GM21529 (cell line): ENCODE results near the gene CAPZA1.
"Not testable (repeated sequence)": the region's sequence is repeated elsewhere in the genome, so short reads cannot be mapped to it uniquely, and the experiment has no call there.

ENCODE experiments used
- ATAC-seq: cut with Tn5 transposase; IDR thresholded peaks from one replicate; pipeline ENCODE4 v1.9.1; 2021; ENCODE audit not compliant: unreplicated experiment

The CAPZA1 gene

DNA sequence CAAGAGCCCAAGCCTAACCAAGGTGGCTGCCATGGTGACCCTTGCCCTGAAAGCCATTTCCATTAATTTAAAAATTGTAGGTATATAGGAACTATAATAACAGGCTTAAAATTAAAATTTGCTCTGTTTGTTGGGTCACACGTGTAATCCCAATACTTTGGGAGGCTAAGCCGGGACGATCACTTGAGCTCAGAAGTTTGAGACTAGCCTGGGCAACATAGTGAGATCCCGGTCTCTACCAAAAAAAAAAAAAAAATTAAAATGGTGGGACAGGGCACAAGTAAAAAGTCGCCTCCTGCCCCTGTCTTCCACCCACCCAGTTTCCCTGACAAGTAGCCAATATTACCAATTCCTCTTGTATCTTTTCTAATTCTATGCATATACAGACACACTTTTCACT, 6.6 kb downstream of the CAPZA1 start:
- no peak for ATAC-seq

DNA sequence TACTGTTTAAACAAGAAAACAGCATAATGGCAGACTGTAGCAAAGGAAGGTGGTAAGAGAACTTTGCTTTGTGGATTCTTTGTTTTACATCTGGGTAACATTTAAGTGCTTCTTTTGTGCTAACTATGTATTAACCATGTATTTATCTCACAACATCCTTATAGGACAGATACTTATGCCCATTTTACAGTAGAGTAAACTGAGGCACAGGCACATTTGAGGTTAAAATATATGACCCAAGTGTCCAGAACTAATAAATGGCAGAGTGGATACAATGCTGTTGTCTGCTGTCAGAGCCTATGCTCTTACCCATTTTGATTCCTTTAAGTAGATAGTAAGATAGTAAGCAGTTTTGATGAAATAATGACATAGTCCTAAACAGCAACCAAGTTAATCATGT, 7.3 kb downstream of the CAPZA1 start:
- no peak for ATAC-seq

DNA sequence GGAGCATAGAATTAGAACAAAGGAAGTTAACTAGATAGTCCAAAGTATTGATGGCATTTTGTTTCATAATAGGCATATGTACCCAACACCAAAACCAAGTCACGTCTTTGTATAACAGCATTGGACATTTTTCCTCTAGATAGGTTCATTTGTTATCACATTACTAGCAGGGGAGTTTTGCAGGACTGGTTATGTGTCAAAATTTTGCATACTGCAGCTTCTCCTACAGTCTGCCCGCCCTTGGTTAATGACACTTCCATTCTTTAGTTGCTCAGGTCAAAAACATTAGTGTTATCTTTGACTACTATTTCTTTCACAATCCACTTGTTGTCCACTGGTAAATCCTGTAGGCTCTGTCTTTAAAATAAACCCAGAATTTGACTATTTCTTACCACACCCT, 8.9 kb downstream of the CAPZA1 start:
- ATAC-seq = no peak

DNA sequence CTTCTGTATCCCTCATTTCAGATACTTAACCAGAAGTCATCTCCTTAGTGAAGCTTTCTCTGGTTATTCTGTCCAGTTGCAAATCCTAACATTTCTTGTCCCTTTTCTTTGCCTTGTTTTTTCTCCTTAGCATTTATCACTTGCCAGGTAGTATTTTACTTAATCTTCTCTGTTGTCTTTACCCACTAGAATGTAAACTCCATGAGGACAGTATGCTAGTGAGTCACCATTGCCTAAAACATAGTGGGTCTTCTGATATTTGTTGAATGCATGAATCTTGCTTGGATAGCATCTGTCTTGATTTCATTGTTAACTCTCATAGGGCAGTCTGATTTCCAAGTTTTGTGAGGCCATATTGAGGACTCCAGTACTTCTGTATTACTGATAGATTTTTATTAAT, 9.6 kb downstream of the CAPZA1 start:
- no peak for ATAC-seq

DNA sequence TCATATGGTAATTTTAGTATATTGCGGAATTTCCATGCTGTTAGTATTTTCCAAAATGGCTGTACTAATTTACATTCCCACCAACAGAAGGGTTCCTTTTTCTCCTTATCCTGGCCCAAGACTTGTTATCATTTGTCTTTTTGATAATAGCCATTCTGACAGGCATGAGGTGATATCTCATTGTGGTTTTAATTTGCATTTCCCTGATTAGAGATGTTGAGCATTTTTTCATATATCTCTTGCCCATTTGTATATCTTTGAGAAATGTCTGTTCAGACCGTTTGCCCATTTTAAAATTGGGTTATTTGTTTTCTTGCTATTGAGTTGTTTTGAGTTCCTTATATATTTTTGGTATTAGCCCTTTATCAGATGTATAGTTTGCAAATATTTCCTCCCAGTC, 14.0 kb downstream of the CAPZA1 start:
- ATAC-seq = no peak

DNA sequence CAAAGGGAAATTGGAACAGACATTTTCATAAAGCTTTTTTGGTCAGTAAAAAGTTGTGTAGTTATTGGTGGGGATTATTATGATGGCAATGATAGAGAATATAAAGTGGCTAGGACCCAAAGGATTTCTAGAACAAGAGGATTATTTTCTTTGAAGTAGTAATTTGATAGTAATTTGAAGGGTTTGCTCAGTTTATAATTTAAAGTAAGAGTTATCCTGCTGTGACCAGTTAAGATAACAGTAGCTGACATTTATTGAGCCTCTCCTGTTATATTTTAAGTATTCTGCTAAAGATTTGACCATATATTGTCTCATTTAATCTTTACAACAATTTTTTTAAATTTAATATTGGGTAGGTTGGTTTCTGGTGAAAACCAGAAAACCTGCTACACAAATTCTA, 14.7 kb downstream of the CAPZA1 start:
- no peak for ATAC-seq

DNA sequence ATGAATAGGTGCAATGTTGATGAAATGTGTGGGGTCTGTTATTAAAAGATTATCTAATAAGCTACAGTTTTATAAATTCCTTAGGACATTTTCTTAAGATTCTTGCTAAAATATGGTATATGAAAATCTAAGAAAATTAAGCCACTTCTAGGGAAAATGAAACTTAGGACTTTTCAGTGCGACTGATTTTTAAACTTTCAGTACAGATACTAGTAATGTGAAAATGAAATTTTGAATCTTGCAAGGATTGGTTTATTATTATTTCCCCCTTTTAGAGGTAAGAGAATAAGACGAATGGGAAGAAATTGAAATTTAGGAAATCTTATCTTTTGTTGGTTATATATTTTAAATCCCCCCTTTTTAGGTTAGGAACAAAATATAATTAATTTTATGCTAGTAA, 16.4 kb downstream of the CAPZA1 start:
- no peak for ATAC-seq

DNA sequence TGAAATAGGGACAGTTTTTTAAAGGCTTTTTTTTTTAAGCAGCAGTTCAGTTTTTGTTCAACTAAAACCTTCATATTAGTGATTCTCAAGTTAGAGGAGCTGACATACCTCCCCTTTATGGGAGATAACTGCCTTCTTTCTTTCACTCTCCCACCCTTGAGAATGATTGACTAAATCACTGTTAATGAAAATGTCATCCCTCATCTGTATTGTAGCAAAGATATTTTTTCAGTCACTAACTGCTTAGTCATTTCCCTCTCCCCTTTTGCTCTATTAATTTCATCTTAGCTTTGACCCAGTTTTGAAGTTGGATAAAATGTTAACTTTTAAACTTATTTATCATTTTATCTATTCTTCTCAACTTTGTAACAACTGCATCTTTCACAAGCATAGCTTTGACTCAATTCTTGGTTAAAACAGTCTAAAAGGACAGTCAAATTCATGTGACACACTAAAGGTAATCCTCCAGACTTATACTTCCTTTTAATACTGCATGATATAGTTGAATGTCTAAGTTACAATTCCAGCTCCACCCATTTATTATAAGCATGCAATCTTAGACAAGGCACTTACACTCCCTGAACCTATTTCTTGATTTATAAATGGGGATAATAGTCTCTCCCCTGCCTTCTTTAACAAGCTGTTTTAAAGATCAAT, 17.1 kb downstream of the CAPZA1 start:
- ATAC-seq = no peak

DNA sequence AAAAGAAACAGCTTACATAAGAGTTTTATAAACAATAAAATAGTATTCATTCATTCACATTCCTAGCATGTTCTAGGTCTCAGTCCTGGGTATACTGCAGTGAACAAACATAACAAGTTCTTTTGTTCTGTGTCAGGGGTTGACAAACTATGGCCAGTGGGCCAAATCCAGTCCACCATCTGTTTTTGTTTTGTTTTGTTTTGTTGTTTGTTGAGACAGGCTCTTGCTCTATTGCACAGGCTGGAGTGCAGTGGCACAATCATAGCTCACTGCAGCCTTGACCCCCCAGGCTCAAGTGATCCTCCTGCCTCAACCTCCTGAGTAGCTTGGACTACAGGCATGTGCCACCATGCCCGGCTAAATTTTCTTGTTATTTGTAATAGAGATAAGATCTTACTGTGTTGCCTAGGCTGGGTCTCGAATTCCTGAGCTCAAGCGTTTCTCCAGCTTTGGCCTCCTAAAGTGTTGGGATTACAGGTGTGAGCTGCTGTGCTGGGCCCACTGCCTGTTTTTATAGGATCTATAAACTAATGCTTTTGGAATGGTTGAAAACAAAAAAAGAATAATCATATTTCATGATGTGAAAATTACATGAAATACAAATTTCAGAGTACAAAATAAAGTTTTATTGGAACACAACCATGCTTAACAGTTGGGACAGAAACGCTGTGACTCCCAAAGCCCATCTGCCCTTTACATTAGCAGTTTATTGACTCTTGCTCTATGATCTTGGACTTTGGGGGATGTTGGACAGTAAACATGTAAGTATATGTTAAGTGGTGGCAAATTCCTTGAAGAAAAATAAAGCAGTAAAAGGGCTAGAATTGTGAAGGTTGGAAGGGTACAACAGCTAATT, 17.9 kb downstream of the CAPZA1 start:
- no peak for ATAC-seq

DNA sequence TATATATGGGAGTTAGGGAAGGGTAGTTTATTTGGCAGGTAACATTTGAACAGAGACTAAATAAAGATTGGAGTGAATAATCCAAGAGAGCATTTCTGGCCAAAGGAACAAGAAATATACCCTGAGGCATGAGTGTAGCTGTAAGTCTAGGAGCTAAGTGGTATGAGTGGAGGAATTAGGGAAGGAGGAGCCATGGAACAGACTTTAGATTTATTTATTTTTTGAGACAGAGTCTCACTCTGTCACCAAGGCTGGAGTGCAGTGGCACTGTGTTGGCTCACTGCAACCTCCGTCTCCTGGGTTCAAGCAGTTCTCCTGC, 18.4 kb downstream of the CAPZA1 start:
- no peak for ATAC-seq

DNA sequence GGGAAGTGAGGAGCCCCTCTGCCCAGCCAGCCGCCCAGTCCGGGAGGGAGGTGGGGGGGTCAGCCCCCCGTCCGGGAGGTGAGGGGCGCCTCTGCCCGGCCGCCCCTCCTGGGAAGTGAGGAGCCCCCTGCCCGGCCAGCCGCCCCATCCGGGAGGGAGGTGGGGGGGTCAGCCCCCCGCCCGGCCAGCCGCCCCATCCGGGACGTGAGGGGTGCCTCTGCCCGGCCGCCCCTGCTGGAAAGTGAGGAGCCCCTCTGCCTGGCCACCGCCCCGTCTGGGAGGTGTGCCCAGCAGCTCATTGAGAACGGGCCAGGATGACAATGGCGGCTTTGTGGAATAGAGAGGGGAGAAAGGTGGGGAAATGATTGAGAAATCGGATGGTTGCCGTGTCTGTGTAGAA, 20.8 kb downstream of the CAPZA1 start:
- not testable (repeated sequence) for ATAC-seq

DNA sequence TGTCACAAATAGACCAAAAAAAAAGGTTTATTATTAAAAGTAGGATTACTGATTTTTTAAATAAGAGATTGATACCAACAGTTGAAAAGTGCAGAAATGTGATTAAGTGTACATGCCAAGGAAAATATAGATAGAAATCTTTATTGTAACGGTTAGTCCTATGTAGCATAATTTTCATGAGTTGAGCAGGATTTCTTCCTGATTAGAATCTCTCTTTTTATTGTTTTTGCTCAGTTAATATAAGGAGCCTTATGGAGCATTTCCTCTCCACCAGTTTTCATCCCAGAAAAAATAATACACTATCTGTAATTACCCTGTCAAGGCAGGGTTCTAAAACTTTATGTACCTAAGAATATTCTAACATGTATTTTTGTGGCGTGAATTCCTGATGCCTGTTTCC, 23.4 kb downstream of the CAPZA1 start:
- no peak for ATAC-seq

DNA sequence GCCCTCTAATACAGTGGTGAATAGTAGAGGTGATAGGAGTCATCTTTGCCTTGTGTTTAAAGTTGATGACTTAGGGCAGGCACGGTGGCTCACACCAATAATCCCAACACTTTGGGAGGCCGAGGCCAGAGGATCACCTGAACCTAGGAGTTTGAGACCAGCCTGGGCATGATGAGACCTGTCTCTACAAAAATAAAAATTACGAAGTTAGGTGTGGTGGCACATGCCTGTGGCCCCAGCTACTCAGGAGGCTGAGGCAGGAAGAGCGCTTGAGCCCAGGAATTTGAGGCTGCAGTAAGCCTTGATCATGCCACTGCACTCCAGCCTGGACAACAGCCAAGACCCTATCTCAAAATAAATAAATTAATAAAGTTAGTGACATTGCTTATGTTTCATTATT, 26.6 kb downstream of the CAPZA1 start:
- no peak for ATAC-seq

DNA sequence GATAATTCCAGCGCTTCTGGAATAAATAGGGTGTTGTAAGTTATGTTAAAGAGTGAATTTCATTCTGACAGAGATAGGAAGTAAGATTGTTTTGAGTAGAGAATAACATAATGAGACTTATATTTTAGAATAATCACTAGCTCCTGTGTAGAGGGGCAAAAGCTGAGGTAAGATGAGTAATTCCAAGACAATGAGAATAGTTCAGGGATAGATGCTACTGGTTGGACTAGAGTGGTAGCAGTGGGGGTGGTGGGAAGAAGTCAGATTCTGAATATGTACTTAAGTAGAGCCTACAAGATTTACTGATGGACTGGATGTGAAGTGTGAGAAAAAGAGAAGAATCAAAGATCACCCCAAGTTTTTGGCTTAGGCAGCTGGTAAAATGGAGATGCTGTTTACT, 31.6 kb downstream of the CAPZA1 start:
- ATAC-seq = no peak

DNA sequence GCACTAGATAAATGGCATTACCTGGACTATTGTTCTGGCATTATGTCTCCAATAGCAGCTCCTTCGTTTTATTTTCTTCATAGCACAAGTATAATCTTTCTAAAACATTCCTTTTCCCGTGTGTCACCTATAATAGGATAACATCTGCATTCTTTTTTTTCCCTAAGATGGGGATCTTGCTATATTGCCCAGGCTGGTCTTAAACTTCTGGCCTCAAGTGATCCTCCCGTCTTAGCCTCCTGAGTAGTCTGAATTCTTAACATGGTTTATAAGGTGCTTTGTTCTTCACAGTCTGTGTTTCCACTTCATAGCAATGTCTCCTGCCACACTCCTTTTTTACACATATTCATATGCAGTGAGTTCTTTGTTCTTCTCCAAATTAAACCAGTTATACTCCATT, 46.2 kb downstream of the CAPZA1 start:
- no peak for ATAC-seq

DNA sequence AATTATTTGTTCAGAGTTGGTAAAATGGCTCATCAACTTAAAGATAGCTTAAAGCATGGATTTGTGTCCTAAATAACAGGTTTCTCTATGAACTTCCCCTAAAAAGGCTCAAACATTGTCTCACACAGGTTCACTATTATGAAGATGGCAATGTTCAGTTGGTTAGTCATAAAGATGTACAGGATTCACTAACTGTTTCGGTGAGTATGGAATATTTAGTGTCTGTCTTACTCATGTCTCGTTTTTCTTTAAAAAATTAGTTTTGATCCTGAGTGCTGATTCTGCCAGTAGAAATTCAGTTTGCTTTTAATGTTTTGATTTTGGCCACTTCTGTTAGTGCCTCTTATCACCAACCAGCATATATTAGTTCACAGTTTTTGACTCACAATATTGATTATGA, 47.3 kb downstream of the CAPZA1 start:
- ATAC-seq = no peak

DNA sequence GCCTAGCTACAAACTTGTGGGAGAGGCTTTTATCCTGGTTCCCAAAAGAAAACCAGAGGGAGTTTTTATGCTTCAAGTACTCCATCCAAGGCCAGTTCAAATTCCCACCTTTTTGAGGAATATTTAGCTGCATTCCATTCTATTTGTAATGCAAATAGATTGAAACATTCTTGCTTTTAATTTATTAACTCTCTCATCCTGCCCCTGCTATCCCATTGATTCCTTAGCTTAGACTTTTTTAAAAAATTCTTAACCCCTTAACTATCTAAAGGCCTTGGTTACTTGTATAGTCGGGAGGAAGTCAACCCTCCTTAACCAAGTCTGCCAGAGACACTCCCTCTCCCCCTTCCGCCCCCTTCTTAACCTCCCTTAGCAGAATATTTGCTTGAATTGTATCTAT, 52.4 kb downstream of the CAPZA1 start:
- no peak for ATAC-seq

DNA sequence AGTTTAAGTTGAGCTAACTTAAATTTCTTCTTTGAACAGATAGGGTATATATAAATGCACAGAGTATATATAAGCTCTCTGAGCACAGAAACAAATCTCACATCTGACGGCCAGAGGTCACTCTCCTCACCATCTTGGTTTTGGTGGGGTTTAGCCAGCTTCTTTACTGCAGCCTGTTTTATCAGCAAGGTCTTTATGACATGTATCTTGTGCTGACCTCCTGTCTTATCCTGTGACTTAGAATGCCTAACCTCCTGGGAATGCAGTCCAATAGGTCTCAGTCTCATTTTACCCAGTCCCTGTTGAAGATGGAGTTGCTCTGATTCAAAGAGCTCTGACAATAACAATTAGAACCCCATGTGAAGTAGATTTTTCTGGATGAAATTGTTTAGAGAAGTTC, 53.2 kb downstream of the CAPZA1 start:
- no peak for ATAC-seq

DNA sequence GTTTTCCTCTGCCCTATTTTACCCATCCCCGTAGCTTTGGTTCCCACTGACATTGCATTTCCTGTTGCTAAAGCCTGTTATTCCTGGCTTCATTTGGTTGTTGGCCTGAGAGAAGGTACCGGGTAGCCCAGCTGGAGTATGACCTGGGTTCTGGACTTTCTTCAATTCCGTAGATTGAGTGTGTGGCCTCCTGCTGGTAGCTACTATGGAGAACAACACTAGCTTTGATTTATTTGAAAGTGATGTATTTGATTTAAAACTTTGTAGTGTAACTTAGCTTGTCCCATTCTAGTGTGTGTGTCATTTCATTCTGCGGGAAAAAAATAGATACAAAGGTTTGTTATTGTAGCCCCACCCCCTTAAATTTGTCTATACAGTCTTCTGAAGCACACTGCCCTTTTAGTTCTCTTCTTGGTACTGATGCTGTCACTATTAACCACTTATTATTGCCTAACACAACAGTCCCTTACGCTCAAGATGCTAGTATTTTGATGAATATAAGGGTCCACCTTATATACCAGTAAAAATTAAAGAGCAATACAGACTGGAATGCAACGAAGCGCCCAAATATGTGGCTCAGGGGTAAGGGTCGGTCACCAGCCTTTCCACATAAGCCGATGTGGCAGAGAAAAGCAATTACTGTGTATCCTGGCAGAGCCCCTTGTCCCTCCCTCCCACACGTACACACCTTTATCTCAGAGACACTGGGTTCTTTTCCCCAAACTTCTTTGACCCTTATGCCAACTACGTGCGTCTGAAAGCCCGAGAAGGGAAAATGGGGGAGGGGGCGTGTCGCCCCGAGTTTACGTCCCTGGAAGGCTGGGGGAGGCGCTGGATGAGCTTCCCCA, 54.2 kb downstream of the CAPZA1 start:
- no peak for ATAC-seq

DNA sequence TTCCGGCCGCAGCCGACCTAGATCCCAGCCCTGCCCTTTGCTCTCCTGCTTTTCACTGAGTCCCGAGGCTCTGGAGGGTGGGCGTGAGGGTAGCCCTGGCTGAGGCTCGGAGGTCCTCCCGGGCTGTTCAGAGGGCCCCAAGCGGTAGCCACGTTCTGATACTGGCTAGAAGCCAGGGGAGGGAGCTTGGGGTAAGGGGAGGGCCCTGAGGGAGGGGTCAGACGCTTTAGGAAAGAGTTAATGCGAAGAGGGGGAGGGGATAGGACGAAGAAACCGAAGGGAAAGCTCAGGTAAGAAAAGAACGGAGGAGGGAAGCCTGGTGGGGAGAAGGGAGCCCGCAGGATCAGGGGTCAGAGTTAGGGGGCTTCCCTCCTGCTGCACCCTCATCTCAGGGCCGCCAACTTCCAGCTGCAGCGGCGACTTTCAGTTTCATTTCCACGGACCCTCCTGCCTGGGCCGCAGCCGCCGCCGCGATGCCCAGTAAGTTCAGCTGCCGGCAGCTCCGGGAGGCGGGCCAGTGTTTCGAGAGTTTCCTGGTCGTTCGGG, 54.9 kb downstream of the CAPZA1 start, which contains the start of gene MOV10:
TSS of gene MOV10 (plus strand) at position 220 of the 546 bp plus-strand sequence. CDS start at position 474, 254 bp downstream.
- ATAC-seq = peak; percentile 58

DNA sequence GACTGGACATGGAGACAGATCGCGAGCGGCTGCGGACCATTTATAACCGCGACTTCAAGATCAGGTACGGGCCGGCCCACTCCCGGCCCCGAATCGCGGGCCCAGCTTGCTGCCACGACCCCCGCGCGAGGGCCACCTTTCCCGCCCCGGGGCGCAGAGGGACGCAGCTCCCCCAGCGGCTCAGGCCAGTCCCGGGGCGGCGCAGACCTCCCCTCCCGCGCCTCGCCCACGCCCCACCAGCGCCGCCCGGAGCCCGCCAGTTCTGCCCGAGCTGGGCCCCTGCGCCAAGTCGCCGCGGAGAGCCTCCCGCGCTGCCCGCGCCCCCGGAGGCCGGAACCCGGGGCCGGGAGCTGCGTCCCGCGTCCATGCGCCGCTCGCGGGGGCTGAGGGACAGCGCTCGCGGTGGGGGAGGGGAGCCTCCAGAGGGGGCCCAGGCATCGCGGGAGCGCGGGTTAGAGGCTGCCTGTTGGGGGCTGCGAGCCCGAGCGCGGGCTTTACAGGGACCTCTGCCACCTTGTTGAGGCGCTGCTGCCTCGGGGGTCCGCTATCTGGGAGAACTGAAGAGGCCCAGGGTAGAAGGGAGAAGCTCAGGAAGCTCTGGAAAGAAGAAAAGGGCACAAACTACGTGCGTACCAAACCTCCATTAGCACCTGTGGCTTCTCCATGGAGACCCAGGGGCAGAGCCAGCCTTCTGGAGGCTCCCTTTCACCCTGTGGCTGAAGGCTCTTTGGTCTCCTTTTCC, 55.5 kb downstream of the CAPZA1 start:
- ATAC-seq = peak; percentile 38
